Camera-type eye (tissue), 1 donor: ENCODE measurements around the gene ZNF174. TPM values are rescaled to one million over a fixed set of nuclear protein-coding genes. Genes with fewer than 3 reads are reported as not detected.

Experiments
- total RNA-seq: library from RNA; depleted of rRNA; stranded (reverse); fragments of >200 nt; gene quantifications from one replicate; pipeline ENCODE4 v1.2.3, GENCODE V29; 2014

Gene ZNF174
- 13.5 TPM for total RNA-seq

GRCh38 chr16:3400779-3401688, at the start of gene ZNF174, which contains the start of gene ZSCAN32:
Gene ZNF174, plus strand, starts transcription at chr16:3401215. Its CDS starts 790 bp downstream, at chr16:3402005.
Gene ZSCAN32, minus strand, starts transcription at chr16:3401004. Its CDS starts 3,447 bp downstream, at chr16:3397557.

GRCh38 chr16:3355589-3355988, 45.4 kb upstream of the ZNF174 start, which contains the start of gene OR2C1:
Gene OR2C1, plus strand, starts transcription at chr16:3355889. Its CDS starts 52 bp downstream, at chr16:3355941.

GRCh38 chr16:3443108-3444031, 42.4 kb downstream of the ZNF174 start, which contains the start of the genes NAA60 and ZNF597:
Gene NAA60, plus strand, starts transcription at chr16:3443680. Its CDS starts 32,548 bp downstream, at chr16:3476228.
Gene ZNF597, minus strand, starts transcription at chr16:3443504. Its CDS starts 351 bp downstream, at chr16:3443153.

Other genes starting within 250 kb of the ZNF174 start
- gene OR1F1, start 213.0 kb upstream of the ZNF174 start, total RNA-seq, result not detected
- gene ZNF200, start 166.1 kb upstream of the ZNF174 start, total RNA-seq, result 16.1 TPM
- 0.99 TPM for gene MEFV, start 144.6 kb upstream of the ZNF174 start, total RNA-seq
- gene ZNF263, start 117.7 kb upstream of the ZNF174 start, total RNA-seq, result 82.8 TPM
- 26.5 TPM for gene TIGD7, start 95.8 kb upstream of the ZNF174 start, total RNA-seq
- gene ZNF75A, start 95.7 kb upstream of the ZNF174 start, total RNA-seq, result 67.9 TPM
- 0.99 TPM for gene OR2C1, start 45.3 kb upstream of the ZNF174 start, total RNA-seq
- 15.6 TPM for gene ZSCAN32, start 211 bp upstream of the ZNF174 start, total RNA-seq
- 4.3 TPM for gene ZNF597, start 42.3 kb downstream of the ZNF174 start, total RNA-seq
- gene NAA60, start 42.5 kb downstream of the ZNF174 start, total RNA-seq, result 35.3 TPM
- not detected for gene C16orf90, start 94.3 kb downstream of the ZNF174 start, total RNA-seq
- 35.1 TPM for gene CLUAP1, start 99.8 kb downstream of the ZNF174 start, total RNA-seq
- gene NLRC3, start 176.2 kb downstream of the ZNF174 start, total RNA-seq, result 0.71 TPM
- gene SLX4, start 210.4 kb downstream of the ZNF174 start, total RNA-seq, result 9.7 TPM